HG02610 (cell line): Measurements from ENCODE around the gene VPS18.
A peak's percentile ranks its signal among the peaks of the same experiment; 100 is the strongest.

Experiments used
- ATAC-seq: cut with Tn5 transposase; IDR thresholded peaks from one replicate; pipeline ENCODE4 v1.9.1; 2021; ENCODE audit warnings: mild to moderate bottlenecking, moderate library complexity; ENCODE audit not compliant: unreplicated experiment

The VPS18 gene

GRCh38 chr15:40952301-40952900 lies 58.2 kb downstream of the VPS18 start:
- no peak for ATAC-seq

DNA sequence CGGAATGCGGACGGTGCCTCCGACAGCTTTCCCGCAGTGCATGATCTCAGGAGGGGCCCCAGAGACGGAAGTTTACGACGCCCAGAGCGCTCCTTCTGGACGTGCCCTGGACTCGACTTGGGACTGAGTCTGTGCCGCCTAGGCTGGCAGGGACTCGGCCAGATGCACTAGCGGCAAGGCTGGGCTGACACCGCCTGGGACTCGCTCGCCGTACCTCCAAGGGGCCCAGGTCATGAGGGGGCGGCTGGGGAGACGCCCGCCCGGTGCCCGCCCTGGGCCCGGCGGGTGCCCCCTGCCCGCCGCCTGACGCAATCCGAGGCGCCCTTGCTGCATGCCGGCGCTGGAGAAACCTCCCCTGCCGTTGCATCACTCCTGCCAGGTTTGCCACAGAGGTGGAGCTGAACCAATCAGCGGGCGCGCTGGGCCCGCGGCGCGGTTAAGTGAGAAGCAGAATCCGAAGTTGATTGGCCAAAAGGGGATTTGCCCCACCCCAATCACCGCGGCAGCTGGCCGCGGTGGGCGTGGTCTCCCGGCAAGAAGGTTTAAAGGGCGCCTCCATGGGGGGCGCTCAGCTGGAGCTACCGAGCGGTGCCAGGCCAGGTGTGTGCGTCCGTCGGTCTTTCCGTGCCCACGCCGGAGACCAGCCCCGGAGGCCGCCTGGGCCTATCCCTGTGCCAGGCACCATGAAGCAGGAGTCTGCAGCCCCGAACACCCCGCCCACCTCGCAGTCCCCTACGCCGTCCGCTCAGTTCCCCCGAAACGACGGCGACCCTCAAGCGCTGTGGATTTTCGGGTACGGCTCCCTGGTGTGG lies 58.9 kb downstream of the VPS18 start, which contains the start of gene CHAC1:
CHAC1 (plus strand) TSS at position 571 of the 812 bp plus-strand sequence; CDS start at position 684, 113 bp downstream.
- peak; percentile 93 for ATAC-seq
